ENCODE results near the gene ZNF594.

- TF ChIP-seq NANOG (IDR thresholded peaks at IDR 0.05; ENCODE audit: insufficient read depth, low read depth, low read length, poor library complexity, severe bottlenecking) (no peak), RAD21 (IDR thresholded peaks at IDR 0.05 in 1 of 2, conservative IDR thresholded peaks at IDR 0.05 in 1 of 2; ENCODE audit: low read depth in 2 of 2, low read length in 2 of 2) (no peak), HDAC2 (IDR thresholded peaks at IDR 0.05; ENCODE audit: borderline replicate concordance in 1 of 2, low read depth in 2 of 2, low read length in 2 of 2) (no peak), EZH2 (IDR thresholded peaks at IDR 0.05; ENCODE audit: low read depth, low read length, severe bottlenecking) (no peak), CTCF (IDR thresholded peaks at IDR 0.05; ENCODE audit: control extremely low read depth in 1 of 3, insufficient read depth in 1 of 3, low read depth in 1 of 3, low read length in 3 of 3) (no peak), SIX5 (IDR thresholded peaks at IDR 0.05; ENCODE audit: low read depth, low read length) (no peak), EGR1 (IDR thresholded peaks at IDR 0.05; ENCODE audit: borderline replicate concordance, low read depth, low read length) (no peak), TCF12 (IDR thresholded peaks at IDR 0.05; ENCODE audit: low read depth, low read length) (no peak), POLR2A (IDR thresholded peaks at IDR 0.05; ENCODE audit: control extremely low read depth in 1 of 2, low read depth in 2 of 2, low read length in 2 of 2) (no peak)
Measured at GRCh38 chr17:5135726-5136579, 55.7 kb downstream of the ZNF594 start.

Data from H1 (cell line).